GM12878 (cell line): Measurements from ENCODE around the gene EMSY.

Source experiments
- POLR2A ChIP-seq: IDR thresholded peaks from 2 replicates; pipeline ENCODE4 v1.6.1; 2011; ENCODE audit warnings: low read depth, mild to moderate bottlenecking, low read length
- ZNF274 ChIP-seq: IDR thresholded peaks from one replicate; pipeline ENCODE4 v1.8.0; 2011; ENCODE audit not compliant: insufficient read length, insufficient read depth
- TF ChIP-seq, protein P1 (sequence below), 3 experiments: IDR thresholded peaks in 2 of 3; conservative IDR thresholded peaks in 1 of 3; 2 replicates each; pipeline ENCODE4 v1.5.1; 2011; ENCODE audit warnings: low read depth in 3 of 3, low read length in 3 of 3, mild to moderate bottlenecking in 3 of 3, control low read depth in 2 of 3, moderate library complexity in 2 of 3, inconsistent platforms in 1 of 3, mixed read lengths in 1 of 3; ENCODE audit not compliant: control insufficient read depth in 2 of 3, insufficient read depth in 1 of 3; ENCODE audit errors: extremely low read depth in 1 of 3
- TF ChIP-seq, protein P2 (sequence below): fragments of 450-650 bp; IDR thresholded peaks from 2 replicates; pipeline ENCODE4 v1.6.1; 2017; ENCODE audit warnings: antibody characterized with exemption, mild to moderate bottlenecking, moderate library complexity

GRCh38 chr11:76601272-76601671 lies 156.5 kb downstream of the EMSY start:
- TF ChIP-seq, protein P1, sequence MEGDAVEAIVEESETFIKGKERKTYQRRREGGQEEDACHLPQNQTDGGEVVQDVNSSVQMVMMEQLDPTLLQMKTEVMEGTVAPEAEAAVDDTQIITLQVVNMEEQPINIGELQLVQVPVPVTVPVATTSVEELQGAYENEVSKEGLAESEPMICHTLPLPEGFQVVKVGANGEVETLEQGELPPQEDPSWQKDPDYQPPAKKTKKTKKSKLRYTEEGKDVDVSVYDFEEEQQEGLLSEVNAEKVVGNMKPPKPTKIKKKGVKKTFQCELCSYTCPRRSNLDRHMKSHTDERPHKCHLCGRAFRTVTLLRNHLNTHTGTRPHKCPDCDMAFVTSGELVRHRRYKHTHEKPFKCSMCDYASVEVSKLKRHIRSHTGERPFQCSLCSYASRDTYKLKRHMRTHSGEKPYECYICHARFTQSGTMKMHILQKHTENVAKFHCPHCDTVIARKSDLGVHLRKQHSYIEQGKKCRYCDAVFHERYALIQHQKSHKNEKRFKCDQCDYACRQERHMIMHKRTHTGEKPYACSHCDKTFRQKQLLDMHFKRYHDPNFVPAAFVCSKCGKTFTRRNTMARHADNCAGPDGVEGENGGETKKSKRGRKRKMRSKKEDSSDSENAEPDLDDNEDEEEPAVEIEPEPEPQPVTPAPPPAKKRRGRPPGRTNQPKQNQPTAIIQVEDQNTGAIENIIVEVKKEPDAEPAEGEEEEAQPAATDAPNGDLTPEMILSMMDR (IDR thresholded peaks at IDR 0.05 in 2 of 3, conservative IDR thresholded peaks at IDR 0.05 in 1 of 3; ENCODE audit: control insufficient read depth in 2 of 3, extremely low read depth in 1 of 3, insufficient read depth in 1 of 3, low read depth in 3 of 3, low read length in 3 of 3), result no peak
- no peak for TF ChIP-seq POLR2A
- no peak for TF ChIP-seq ZNF274
- TF ChIP-seq, protein P2, sequence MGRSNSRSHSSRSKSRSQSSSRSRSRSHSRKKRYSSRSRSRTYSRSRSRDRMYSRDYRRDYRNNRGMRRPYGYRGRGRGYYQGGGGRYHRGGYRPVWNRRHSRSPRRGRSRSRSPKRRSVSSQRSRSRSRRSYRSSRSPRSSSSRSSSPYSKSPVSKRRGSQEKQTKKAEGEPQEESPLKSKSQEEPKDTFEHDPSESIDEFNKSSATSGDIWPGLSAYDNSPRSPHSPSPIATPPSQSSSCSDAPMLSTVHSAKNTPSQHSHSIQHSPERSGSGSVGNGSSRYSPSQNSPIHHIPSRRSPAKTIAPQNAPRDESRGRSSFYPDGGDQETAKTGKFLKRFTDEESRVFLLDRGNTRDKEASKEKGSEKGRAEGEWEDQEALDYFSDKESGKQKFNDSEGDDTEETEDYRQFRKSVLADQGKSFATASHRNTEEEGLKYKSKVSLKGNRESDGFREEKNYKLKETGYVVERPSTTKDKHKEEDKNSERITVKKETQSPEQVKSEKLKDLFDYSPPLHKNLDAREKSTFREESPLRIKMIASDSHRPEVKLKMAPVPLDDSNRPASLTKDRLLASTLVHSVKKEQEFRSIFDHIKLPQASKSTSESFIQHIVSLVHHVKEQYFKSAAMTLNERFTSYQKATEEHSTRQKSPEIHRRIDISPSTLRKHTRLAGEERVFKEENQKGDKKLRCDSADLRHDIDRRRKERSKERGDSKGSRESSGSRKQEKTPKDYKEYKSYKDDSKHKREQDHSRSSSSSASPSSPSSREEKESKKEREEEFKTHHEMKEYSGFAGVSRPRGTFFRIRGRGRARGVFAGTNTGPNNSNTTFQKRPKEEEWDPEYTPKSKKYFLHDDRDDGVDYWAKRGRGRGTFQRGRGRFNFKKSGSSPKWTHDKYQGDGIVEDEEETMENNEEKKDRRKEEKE, result no peak
